Ishikawa (cell line): ENCODE measurements around the gene SLC49A4.

Source experiments
- CEBPB ChIP-seq: IDR thresholded peaks from 2 replicates; pipeline ENCODE4 v1.6.1; 2012
- CREB1 ChIP-seq: IDR thresholded peaks from 2 replicates; pipeline ENCODE4 v1.6.1; 2012; ENCODE audit warnings: low read depth
- EGR1 ChIP-seq: IDR thresholded peaks from 2 replicates; pipeline ENCODE4 v1.6.1; 2012
- EP300 ChIP-seq: IDR thresholded peaks from 2 replicates; pipeline ENCODE4 v1.6.1; 2012; ENCODE audit warnings: borderline replicate concordance
- FOXM1 ChIP-seq: IDR thresholded peaks from 2 replicates; pipeline ENCODE4 v1.6.1; 2012; ENCODE audit warnings: low read depth, borderline replicate concordance
- NFIC ChIP-seq: IDR thresholded peaks from 2 replicates; pipeline ENCODE4 v1.6.1; 2012
- RAD21 ChIP-seq: IDR thresholded peaks from 2 replicates; pipeline ENCODE4 v1.6.1; 2012; ENCODE audit warnings: low read depth
- TAF1 ChIP-seq: IDR thresholded peaks from 2 replicates; pipeline ENCODE4 v1.6.1; 2012; ENCODE audit warnings: low read depth, mild to moderate bottlenecking
- TCF12 ChIP-seq: IDR thresholded peaks from 2 replicates; pipeline ENCODE4 v1.6.1; 2012; ENCODE audit warnings: low read depth
- TEAD4 ChIP-seq: IDR thresholded peaks from 2 replicates; pipeline ENCODE4 v1.6.1; 2012
- YY1 ChIP-seq: IDR thresholded peaks from 2 replicates; pipeline ENCODE4 v1.6.1; 2012; ENCODE audit warnings: low read depth
- ZBTB7A ChIP-seq: IDR thresholded peaks from 2 replicates; pipeline ENCODE4 v1.6.1; 2012; ENCODE audit warnings: low read depth
- TF ChIP-seq, protein P1 (sequence below): IDR thresholded peaks from 2 replicates; pipeline ENCODE4 v1.6.1; 2012; ENCODE audit warnings: low read depth, mild to moderate bottlenecking
- TF ChIP-seq, protein P2 (sequence below): IDR thresholded peaks from 2 replicates; pipeline ENCODE4 v1.6.1; 2012
- TF ChIP-seq, protein P3 (sequence below): IDR thresholded peaks from 2 replicates; pipeline ENCODE4 v1.6.1; 2012

Gene SLC49A4

DNA sequence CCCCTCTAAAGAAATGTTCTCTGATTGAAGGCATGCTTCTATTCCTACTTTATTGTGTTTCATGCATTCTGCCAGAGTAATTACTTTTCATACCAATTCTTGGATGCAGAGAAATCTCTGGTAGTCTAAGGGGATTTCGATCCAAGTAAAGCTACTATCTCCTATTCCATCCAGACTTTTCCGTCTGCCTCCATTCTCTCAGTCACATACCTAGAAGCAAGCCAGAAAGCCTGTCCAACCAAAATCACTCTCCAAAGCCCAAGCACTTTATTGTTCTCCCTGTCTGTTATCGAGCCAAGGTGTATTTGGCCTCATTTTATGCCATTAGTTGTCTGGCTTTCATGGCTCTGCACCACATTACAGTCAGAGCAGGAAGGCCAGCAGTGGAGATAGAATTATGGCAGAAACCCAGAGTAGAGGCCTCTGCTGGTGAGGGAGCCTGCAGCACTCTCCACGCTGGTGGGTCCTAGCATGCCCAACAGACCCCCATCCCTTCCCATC is 95.9 kb downstream of the SLC49A4 start:
- TF ChIP-seq TEAD4 (no peak), TCF12 (no peak), YY1 (no peak), CREB1 (no peak), RAD21 (no peak), TAF1 (no peak), FOXM1 (no peak), CEBPB (no peak), ZBTB7A (no peak)
- TF ChIP-seq, protein P1, sequence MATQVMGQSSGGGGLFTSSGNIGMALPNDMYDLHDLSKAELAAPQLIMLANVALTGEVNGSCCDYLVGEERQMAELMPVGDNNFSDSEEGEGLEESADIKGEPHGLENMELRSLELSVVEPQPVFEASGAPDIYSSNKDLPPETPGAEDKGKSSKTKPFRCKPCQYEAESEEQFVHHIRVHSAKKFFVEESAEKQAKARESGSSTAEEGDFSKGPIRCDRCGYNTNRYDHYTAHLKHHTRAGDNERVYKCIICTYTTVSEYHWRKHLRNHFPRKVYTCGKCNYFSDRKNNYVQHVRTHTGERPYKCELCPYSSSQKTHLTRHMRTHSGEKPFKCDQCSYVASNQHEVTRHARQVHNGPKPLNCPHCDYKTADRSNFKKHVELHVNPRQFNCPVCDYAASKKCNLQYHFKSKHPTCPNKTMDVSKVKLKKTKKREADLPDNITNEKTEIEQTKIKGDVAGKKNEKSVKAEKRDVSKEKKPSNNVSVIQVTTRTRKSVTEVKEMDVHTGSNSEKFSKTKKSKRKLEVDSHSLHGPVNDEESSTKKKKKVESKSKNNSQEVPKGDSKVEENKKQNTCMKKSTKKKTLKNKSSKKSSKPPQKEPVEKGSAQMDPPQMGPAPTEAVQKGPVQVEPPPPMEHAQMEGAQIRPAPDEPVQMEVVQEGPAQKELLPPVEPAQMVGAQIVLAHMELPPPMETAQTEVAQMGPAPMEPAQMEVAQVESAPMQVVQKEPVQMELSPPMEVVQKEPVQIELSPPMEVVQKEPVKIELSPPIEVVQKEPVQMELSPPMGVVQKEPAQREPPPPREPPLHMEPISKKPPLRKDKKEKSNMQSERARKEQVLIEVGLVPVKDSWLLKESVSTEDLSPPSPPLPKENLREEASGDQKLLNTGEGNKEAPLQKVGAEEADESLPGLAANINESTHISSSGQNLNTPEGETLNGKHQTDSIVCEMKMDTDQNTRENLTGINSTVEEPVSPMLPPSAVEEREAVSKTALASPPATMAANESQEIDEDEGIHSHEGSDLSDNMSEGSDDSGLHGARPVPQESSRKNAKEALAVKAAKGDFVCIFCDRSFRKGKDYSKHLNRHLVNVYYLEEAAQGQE = no peak
- TF ChIP-seq, protein P2, sequence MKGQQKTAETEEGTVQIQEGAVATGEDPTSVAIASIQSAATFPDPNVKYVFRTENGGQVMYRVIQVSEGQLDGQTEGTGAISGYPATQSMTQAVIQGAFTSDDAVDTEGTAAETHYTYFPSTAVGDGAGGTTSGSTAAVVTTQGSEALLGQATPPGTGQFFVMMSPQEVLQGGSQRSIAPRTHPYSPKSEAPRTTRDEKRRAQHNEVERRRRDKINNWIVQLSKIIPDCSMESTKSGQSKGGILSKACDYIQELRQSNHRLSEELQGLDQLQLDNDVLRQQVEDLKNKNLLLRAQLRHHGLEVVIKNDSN = no peak
- TF ChIP-seq, protein P3, sequence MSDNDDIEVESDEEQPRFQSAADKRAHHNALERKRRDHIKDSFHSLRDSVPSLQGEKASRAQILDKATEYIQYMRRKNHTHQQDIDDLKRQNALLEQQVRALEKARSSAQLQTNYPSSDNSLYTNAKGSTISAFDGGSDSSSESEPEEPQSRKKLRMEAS = no peak

DNA sequence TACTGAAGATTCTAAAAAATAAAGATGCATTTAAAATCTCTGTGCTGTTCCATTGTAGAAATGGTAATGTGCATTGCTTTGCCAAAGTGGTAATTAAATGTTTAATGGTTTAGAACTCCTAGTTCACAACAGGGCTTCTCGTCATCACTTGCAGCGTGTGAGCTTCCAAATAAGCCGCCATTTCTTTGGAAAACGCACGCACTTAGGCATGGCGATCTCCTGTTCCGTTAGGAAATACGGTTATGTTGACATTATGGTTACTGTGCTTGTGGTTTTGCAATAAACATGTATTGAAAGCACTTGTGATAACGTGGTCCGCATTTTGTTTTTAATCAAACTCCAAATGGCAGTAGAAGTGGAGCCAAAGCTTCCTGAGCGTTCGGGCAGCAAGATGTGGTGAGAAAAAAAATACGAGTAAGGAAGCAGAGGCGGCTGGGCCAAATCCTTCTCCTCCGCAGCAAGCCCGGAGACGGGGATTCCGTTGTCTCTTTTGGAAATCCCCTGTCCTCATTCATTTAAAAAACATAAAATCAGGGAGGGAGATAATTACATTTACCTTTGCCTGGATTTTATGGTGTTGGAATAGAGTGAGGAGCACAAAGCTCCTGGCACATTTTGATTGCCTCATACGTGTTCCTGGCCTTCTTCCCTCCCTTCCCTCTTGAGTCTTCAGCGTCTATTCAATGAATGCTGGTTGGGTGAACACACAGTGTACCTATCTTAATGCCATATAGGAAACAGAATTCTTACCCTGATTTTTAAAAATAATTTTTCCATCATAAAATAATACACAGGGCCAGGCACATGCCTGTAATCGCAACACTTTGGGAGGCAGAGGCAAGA is 97.5 kb downstream of the SLC49A4 start:
- TF ChIP-seq EGR1 (no peak), CEBPB (no peak), EP300 (no peak), RAD21 (no peak)
- TF ChIP-seq, protein P2 = no peak

DNA sequence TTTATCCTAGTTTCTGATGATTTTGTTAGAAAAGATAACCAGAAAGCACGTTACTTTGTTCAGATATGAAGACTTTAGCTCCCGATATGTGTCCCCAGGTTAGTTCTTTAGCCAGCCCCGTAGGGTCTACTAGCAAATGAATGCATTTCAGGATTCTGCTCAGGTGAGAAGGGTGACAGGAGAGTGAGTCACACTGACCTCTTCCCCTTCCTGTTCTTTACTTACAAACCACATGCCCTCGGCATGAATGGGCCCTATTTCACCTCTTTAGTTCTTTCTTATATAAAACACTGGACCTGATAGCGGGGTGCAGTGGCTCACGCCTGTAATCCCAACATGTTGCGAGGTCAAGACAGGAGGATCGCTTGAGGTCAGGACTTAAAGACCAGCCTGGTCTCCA is 98.4 kb downstream of the SLC49A4 start:
- no peak for TF ChIP-seq RAD21
- no peak for TF ChIP-seq FOXM1
- no peak for TF ChIP-seq ZBTB7A
- no peak for TF ChIP-seq TCF12
- no peak for TF ChIP-seq CEBPB
- no peak for TF ChIP-seq YY1

DNA sequence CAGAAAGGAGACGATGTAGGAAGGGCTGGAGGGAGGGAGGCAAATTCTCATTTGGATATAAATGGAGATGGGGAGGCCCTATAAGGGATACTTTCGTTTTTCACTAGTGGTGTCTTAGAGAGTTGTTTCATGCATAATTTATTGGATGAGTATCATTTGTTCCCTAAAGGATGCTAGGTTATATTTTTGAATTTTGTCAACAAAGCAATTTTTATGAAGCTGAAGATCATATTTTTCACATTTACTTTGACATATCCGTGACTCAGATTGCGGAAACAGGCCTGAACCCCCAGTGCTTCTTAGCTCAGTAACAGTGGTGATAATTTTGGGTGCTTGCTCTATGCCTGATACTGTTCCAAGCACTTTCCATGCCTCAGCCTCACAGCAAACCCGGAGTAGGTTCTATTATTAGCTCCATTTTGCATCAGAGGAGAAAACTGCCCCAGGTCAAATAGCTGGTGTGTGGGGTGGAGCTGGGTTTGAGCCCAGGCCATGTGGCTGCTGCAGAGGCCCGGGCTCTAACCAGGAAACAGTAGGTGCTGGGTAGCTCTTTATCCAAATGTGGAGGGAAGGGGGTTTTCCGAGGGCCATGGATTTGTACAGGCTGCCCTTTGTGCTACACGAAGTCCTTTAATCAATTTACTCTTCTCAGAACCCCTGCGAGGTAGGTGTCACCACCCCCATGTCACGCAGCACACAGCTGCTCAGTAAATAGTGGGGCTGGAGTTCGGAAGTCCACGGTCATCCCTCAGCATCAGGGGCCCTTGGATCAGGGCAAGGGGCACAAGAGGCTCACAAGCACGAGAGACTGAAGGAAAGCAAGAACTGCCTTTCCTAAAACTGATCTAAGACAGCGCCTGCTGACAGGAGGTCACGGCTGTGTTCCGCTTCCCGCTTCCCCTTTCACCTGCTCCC is 99.1 kb downstream of the SLC49A4 start:
- TF ChIP-seq EGR1 (no peak), RAD21 (no peak), TEAD4 (no peak), YY1 (no peak), TAF1 (no peak), ZBTB7A (no peak), EP300 (no peak), CREB1 (no peak), FOXM1 (no peak), NFIC (no peak), TCF12 (no peak), CEBPB (no peak)
- TF ChIP-seq, protein P3 = no peak
- TF ChIP-seq, protein P1 = no peak
- TF ChIP-seq, protein P2 = no peak
